Measurements from ENCODE around the gene ZSCAN22. TPM values are rescaled to one million over a fixed set of nuclear protein-coding genes. Genes with fewer than 3 reads are reported as not detected.

The ZSCAN22 gene
- total and polyA plus RNA-seq, 2 of the 13 experiments (the other 11 are each of a cell fraction or from before 2014, with no cell fraction given) = 2.5 to 3.5 TPM

GRCh38 chr19:58386576-58387337 lies 60.0 kb downstream of the ZSCAN22 start, which contains the start of gene RPS5 (continued):
- TF ChIP-seq MED8 (CRISPR knock-in tag; IDR thresholded peaks at IDR 0.05; ENCODE audit: insufficient replicate concordance) (peak; percentile 86), MATR3 (CRISPR knock-in tag; IDR thresholded peaks at IDR 0.05) (no peak), ZNF773 (CRISPR knock-in tag; IDR thresholded peaks at IDR 0.05; ENCODE audit: borderline replicate concordance) (no peak), TBX3 (IDR thresholded peaks at IDR 0.05; ENCODE audit: borderline replicate concordance) (no peak), ZNF3 (CRISPR knock-in tag; IDR thresholded peaks at IDR 0.05) (no peak), KDM6A (CRISPR knock-in tag; IDR thresholded peaks at IDR 0.05; ENCODE audit: low read depth) (no peak), ZFP90 (CRISPR knock-in tag; IDR thresholded peaks at IDR 0.05; ENCODE audit: borderline replicate concordance) (no peak; the same call in 1 of the 2 replicates), NFYB (CRISPR knock-in tag; IDR thresholded peaks at IDR 0.05) (peak; percentile 90), ZNF446 (CRISPR knock-in tag; IDR thresholded peaks at IDR 0.05) (no peak; the same call in 1 of the 2 replicates), ZNF878 (CRISPR knock-in tag; IDR thresholded peaks at IDR 0.05) (no peak), CENPBD1 (CRISPR knock-in tag; IDR thresholded peaks at IDR 0.05; ENCODE audit: borderline replicate concordance, low read depth) (no peak), ZBTB25 (CRISPR knock-in tag; IDR thresholded peaks at IDR 0.05) (peak; percentile 35; the same call in 1 of the 2 replicates), RNF2 (conservative IDR thresholded peaks at IDR 0.05; ENCODE audit: low read depth) (peak; percentile 62), ONECUT2 (CRISPR knock-in tag; IDR thresholded peaks at IDR 0.05) (no peak), STAT6 (CRISPR knock-in tag; IDR thresholded peaks at IDR 0.05; ENCODE audit: borderline replicate concordance) (peak; percentile 84; the same call in 1 of the 2 replicates), ZNF138 (CRISPR knock-in tag; IDR thresholded peaks at IDR 0.05; ENCODE audit: low read depth) (peak; percentile 84; the same call in 1 of the 2 replicates), CREM (IDR thresholded peaks at IDR 0.05) (peak; percentile 97), CREM (CRISPR knock-in tag; IDR thresholded peaks at IDR 0.05) (0 out of 2 replicates have a peak, but pooled peaks have one; percentile 11), POLR2AphosphoS2 (IDR thresholded peaks at IDR 0.05; ENCODE audit: low read depth, low read length) (peak; percentile 85; the same call in 1 of the 2 replicates), SMAD1 (CRISPR knock-in tag; IDR thresholded peaks at IDR 0.05; ENCODE audit: borderline replicate concordance, low read depth) (no peak), HHEX (CRISPR knock-in tag; IDR thresholded peaks at IDR 0.05) (no peak), ZFP82 (CRISPR knock-in tag; IDR thresholded peaks at IDR 0.05; ENCODE audit: borderline replicate concordance) (peak; percentile 66; the same call in 1 of the 2 replicates), ZNF761 (CRISPR knock-in tag; conservative IDR thresholded peaks at IDR 0.05) (peak; percentile 86; the same call in 1 of the 2 replicates), REXO4 (CRISPR knock-in tag; IDR thresholded peaks at IDR 0.05; ENCODE audit: borderline replicate concordance) (peak; percentile 56; the same call in 1 of the 2 replicates), DNMT1 (CRISPR knock-in tag; IDR thresholded peaks at IDR 0.05) (no peak)
